Activated B cell treated with CpG ODN at 0.5 μM for 24 hours (primary cell): Measurements from ENCODE around the gene USP16. TPM values are rescaled to one million over a fixed set of nuclear protein-coding genes. Genes with fewer than 3 reads are reported as not detected.

Experiments used
- ATAC-seq: fragments of 200-7000 bp; cut with Tn5 transposase; one replicate; pipeline ENCODE4 v1.10.0; 2021; ENCODE audit warnings: low read depth, mild to moderate bottlenecking, moderate library complexity
- CTCF ChIA-PET: fragments of 350-600 bp; sonication (Branson Sonifier 250); formaldehyde crosslinking; loops from one replicate; lab custom pipeline; 2021; ENCODE audit warnings: antibody characterized with exemption; lab: Charles Lee
- POLR2A ChIA-PET: fragments of 350-600 bp; sonication (Branson Sonifier 250); formaldehyde crosslinking; loops from one replicate; lab custom pipeline; 2021; ENCODE audit warnings: antibody characterized with exemption; lab: Charles Lee
- DNase-seq: peaks from one replicate; pipeline ENCODE4 v3.0.0; 2022
- H3K27ac Mint-ChIP-seq: one replicate; pipeline ENCODE4 v1.8.0; 2020; ENCODE audit warnings: mixed read lengths
- H3K27me3 Mint-ChIP-seq: one replicate; pipeline ENCODE4 v1.8.0; 2021; ENCODE audit warnings: mixed read lengths
- H3K36me3 Mint-ChIP-seq: one replicate; pipeline ENCODE4 v1.8.0; 2021; ENCODE audit warnings: low read depth, mixed read lengths
- H3K4me1 Mint-ChIP-seq: one replicate; pipeline ENCODE4 v1.8.0; 2021; ENCODE audit warnings: mixed read lengths
- H3K4me3 Mint-ChIP-seq: one replicate; pipeline ENCODE4 v1.8.0; 2020; ENCODE audit warnings: mild to moderate bottlenecking, mixed read lengths
- H3K9me3 Mint-ChIP-seq: one replicate; pipeline ENCODE4 v1.8.0; 2020; ENCODE audit warnings: mixed read lengths
- intact Hi-C: fragments of 100-400 bp; cut with micrococcal nuclease; formaldehyde crosslinking; loops from one replicate; pipeline ENCODE4 v1.15.1; 2024
- total RNA-seq: library from RNA; stranded (reverse); gene quantifications from 2 replicates; pipeline ENCODE4 v1.2.3, GENCODE V29; 2022
- TF ChIP-seq, protein P1 (sequence below): fragments of 200-600 bp; IDR thresholded peaks from one replicate; pipeline ENCODE4 v1.8.0; 2022; ENCODE audit warnings: antibody characterized with exemption, mild to moderate bottlenecking

USP16 gene
- total RNA-seq, 1 donor from 2014 or later, result 54.6 TPM

DNA sequence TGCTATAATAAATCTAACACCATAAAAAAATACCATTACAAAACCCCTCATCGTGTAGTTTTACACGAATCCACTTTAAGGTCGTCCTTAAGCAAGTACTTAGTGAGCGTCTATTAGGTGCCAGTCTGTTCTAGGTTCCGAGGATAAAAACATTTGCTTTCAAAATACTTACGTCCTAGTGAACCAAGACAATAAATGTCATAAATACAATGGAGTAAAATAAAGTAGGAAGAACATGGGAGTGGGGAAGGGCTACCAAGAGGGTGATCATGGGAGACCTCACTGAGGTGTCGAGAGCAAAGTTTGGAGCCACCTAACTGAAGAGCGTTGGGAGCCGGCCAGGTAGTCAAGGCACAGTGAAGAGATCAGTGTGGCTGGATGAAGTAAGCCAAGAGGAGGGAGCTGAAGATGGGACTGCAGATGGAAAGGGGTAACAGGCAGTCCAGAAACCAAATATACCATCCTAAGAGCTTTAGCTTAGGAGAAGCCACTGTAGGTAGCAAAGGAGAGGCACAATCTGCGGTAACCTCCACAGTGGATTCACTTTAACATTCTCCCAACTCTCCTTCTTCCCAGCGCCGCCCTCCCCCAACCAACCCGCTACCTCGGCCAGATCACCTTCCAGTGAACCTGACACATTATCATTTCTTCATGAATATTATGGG is 32.5 kb upstream of the USP16 start:
- intact Hi-C loops, result loop anchor here (1.0 to 5.0 kb wide), 5 partner anchors 10 to 309 kb away; partner anchors contain the start of genes CCT8 and USP16
- TF ChIP-seq, protein P1, sequence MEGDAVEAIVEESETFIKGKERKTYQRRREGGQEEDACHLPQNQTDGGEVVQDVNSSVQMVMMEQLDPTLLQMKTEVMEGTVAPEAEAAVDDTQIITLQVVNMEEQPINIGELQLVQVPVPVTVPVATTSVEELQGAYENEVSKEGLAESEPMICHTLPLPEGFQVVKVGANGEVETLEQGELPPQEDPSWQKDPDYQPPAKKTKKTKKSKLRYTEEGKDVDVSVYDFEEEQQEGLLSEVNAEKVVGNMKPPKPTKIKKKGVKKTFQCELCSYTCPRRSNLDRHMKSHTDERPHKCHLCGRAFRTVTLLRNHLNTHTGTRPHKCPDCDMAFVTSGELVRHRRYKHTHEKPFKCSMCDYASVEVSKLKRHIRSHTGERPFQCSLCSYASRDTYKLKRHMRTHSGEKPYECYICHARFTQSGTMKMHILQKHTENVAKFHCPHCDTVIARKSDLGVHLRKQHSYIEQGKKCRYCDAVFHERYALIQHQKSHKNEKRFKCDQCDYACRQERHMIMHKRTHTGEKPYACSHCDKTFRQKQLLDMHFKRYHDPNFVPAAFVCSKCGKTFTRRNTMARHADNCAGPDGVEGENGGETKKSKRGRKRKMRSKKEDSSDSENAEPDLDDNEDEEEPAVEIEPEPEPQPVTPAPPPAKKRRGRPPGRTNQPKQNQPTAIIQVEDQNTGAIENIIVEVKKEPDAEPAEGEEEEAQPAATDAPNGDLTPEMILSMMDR, result no peak
- ChIA-PET CTCF (interaction anchor here (1.2 to 1.7 kb wide), 2 partner anchors 11 to 33 kb away, joined by 3 to 5 read pairs; partner anchors contain the start of gene USP16), POLR2A (interaction anchor here (0.5 to 3.7 kb wide), 9 partner anchors 11 to 107 kb away, joined by 3 to 121 read pairs (median 14); partner anchors contain the start of genes CCT8, RWDD2B and USP16)
- peak overlapping the region; percentile 96 for H3K4me3 Mint-ChIP-seq
- H3K27me3 Mint-ChIP-seq, result no peaks in the 10 kb centered on the region
- peaks cover 39% of the 10 kb centered on the region for H3K4me1 Mint-ChIP-seq
- ATAC-seq, result no peak
- H3K27ac Mint-ChIP-seq, result peak overlapping the region; percentile 94
- DNase-seq, result no peak
- no peaks in the 10 kb centered on the region for H3K9me3 Mint-ChIP-seq
- H3K36me3 Mint-ChIP-seq, result peaks cover 14% of the 10 kb centered on the region

DNA sequence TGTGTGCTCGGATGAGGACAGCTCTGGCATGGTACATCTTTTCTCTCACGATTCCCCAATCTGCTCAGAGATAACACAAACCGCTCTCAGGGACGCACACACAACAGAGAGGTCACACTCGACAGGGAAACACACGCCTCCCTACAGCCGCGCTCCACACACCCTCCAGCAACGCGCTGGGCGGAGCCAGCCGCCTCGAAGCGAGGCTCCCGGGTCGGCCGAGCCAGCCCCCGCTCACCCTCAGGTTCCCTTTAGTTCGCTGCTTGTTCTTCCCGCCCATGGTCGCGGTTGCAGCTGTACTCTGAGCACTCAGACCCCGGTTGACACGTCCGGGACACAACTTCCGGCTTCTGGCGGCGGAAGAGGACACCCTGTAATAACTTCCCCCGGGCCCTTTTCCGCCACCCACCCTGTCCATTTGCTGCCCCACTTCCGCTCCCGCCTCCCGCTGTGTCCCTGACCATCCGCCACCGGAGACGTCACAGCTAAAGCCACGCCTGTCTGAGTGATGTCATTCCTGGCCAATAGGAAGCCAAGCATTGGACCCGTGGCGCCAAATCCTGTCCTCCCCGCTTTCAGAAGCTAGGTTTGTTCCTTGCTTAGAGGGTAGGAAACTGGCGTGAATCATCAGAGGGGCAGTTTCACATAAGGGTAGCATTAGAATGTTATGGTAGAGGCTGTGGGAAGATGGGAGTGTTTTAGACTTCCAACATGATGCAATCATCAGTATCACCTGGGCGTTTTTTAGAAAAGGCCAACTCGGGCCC is 31.8 kb upstream of the USP16 start, which contains the start of gene LTN1:
TSS of gene LTN1 (minus strand) at position 352 of the 767 bp plus-strand sequence. CDS start at position 280, 72 bp downstream.
- H3K4me1 Mint-ChIP-seq, result peaks cover 39% of the 10 kb centered on the region
- H3K4me3 Mint-ChIP-seq, result peak within 1 kb of the TSS; percentile 96
- CTCF ChIA-PET, result interaction anchor here (1.2 to 1.7 kb wide), 2 partner anchors 10 to 32 kb away, joined by 3 to 5 read pairs; partner anchors contain the start of gene USP16

DNA sequence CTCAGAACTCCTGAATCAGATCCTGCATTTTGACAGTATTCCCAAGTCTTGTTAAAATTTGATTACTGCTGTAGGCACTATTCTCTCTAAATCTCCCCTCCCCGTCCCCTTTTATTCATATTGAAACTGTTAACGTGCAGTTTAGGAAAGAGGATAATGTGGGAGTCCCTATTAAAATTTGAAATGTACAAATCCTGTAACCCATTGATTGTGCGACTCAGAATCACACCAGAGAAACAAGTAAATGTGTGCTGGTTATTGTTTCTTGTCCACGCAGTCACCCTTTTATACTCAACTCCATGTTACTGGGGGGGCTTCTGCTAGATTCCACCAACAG is 31.2 kb upstream of the USP16 start:
- Mint-ChIP-seq H3K4me1 (peaks cover 37% of the 10 kb centered on the region), H3K9me3 (no peaks in the 10 kb centered on the region), H3K36me3 (peaks cover 14% of the 10 kb centered on the region), H3K4me3 (peak overlapping the region; percentile 96), H3K27me3 (no peaks in the 10 kb centered on the region), H3K27ac (peak overlapping the region; percentile 94)
- DNase-seq, result no peak
- TF ChIP-seq, protein P1, result no peak
- no peak for ATAC-seq
- POLR2A ChIA-PET, result interaction anchor here (0.6 to 3.7 kb wide), 12 partner anchors 8 to 300 kb away, joined by 3 to 121 read pairs (median 8); partner anchors contain the start of genes CCT8, RWDD2B and USP16
- CTCF ChIA-PET, result interaction anchor here (1.2 to 1.7 kb wide), 2 partner anchors 10 to 32 kb away, joined by 3 to 5 read pairs; partner anchors contain the start of gene USP16
- intact Hi-C loops, result loop anchor here (1.0 to 5.0 kb wide), 4 partner anchors 26 to 308 kb away; partner anchors contain the start of gene RWDD2B

More for the DNA sequence above, 31.8 kb upstream of the USP16 start, which contains the start of gene LTN1:
- peak within 1 kb of the TSS; percentile 94 for H3K27ac Mint-ChIP-seq
- H3K27me3 Mint-ChIP-seq, result no peaks in the 10 kb centered on the region
- H3K36me3 Mint-ChIP-seq, result peaks cover 14% of the 10 kb centered on the region
- POLR2A ChIA-PET, result interaction anchor here (0.5 to 3.7 kb wide), 15 partner anchors 8 to 301 kb away, joined by 3 to 121 read pairs (median 6); partner anchors contain the start of genes CCT8, RWDD2B and USP16
- TF ChIP-seq, protein P1, result no peak
- peak; percentile 95 for DNase-seq
- peak; percentile 95 for ATAC-seq
- intact Hi-C loops, result loop anchor here (1.0 to 5.0 kb wide), 7 partner anchors 10 to 308 kb away; partner anchors contain the start of genes CCT8, RWDD2B and USP16
- H3K9me3 Mint-ChIP-seq, result no peaks in the 10 kb centered on the region

DNA sequence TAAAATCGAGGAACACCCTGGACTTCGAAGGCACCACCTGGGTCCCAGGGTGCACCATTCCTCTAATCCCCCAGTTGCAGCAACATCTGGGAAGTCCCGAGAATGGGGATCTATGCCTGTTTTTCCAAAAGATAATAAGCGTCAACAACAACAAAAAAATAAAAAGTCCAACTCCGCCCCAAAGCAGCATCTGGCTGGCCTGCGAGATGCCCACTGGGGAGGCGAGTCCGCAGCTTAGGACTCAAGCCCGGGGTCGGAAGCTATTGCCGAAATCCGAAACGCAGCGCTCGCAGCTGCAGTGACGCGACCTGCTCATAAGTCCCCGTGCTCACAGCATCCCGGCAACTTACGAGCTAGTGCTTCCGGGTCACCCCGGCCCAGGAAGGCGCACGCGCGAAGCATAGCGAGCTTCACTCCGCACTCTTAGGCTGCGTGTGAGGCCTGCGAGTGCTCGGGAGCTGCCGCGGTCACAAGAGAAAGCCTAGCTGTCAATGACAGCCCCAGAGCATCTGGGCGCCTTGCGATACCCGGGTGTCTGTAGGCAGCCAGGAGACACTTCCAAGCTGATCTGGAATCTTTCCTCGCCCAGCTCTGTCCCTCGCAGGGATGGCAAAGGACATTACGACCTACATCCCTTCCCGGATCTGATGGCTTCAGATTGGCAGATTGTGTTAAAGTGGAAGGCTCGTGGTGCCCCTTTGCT is 21.9 kb upstream of the USP16 start:
- ChIA-PET POLR2A (interaction anchor here (0.6 to 7.6 kb wide), 17 partner anchors 9 to 298 kb away, joined by 3 to 285 read pairs (median 5); partner anchors contain the start of genes BACH1, CCT8, LTN1 and RWDD2B), CTCF (interaction anchor here (0.7 to 1.0 kb wide), 5 partner anchors 10 to 22 kb away, joined by 3 to 8 read pairs (median 5); partner anchors contain the start of genes LTN1 and USP16)
- DNase-seq (peak; percentile 90), ATAC-seq (peak; percentile 100)
- Mint-ChIP-seq H3K36me3 (peaks cover 17% of the 10 kb centered on the region), H3K9me3 (no peaks in the 10 kb centered on the region), H3K4me1 (peaks cover 12% of the 10 kb centered on the region), H3K4me3 (peak overlapping the region; percentile 90), H3K27me3 (no peaks in the 10 kb centered on the region), H3K27ac (peak overlapping the region; percentile 95)
- intact Hi-C loops, result loop anchor here (1.0 kb wide), 6 partner anchors 10 to 298 kb away; partner anchors contain the start of genes CCT8, LTN1, RWDD2B and USP16
- TF ChIP-seq, protein P1, result no peak
